Measurements from ENCODE around the gene CISTR.

DNA sequence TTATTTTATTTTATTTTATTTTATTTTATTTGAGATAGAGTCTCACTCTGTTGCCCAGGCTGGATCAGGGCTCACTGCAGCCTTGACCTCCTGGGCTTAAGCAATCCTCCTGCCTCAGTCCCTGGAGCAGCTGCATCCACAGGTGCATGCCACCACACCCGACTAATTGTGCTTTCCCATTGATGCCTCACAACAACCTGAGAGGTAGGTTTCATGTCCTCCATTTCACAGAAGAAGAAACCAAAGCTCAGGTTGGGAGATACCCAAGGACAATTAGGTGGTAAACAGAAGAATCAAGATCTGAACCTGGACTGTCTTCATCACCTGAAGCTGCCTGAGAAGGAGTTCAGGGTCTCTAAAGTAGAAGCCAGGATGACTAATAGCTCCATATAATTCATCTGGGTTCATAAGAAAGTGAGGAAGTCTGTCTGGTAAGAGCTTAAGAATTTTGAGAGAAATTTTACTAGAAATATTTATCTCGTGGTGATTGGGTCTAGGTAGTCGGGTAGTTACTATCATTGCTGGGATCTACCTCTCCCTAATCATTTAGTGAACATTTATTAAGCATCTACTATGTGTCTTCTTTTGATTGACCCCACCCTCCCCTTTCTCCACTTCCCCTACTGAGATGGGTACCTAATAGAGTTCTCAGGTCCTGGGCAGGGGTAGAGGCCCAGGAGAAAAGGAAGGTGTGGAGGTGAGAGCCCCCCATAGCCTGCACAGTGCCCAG lies 52.7 kb downstream of the CISTR start:
- TF ChIP-seq GATA2 (IDR thresholded peaks at IDR 0.05; ENCODE audit: low read depth, low read length) (no peak), GATA3 (IDR thresholded peaks at IDR 0.05; ENCODE audit: low read depth, low read length) (no peak)
